HG03457 (cell line): ENCODE measurements around the gene DHX29.

Experiments
- ATAC-seq: cut with Tn5 transposase; IDR thresholded peaks from one replicate; pipeline ENCODE4 v1.9.1; 2021; ENCODE audit warnings: moderate number of reproducible peaks; ENCODE audit not compliant: unreplicated experiment

Gene DHX29

DNA sequence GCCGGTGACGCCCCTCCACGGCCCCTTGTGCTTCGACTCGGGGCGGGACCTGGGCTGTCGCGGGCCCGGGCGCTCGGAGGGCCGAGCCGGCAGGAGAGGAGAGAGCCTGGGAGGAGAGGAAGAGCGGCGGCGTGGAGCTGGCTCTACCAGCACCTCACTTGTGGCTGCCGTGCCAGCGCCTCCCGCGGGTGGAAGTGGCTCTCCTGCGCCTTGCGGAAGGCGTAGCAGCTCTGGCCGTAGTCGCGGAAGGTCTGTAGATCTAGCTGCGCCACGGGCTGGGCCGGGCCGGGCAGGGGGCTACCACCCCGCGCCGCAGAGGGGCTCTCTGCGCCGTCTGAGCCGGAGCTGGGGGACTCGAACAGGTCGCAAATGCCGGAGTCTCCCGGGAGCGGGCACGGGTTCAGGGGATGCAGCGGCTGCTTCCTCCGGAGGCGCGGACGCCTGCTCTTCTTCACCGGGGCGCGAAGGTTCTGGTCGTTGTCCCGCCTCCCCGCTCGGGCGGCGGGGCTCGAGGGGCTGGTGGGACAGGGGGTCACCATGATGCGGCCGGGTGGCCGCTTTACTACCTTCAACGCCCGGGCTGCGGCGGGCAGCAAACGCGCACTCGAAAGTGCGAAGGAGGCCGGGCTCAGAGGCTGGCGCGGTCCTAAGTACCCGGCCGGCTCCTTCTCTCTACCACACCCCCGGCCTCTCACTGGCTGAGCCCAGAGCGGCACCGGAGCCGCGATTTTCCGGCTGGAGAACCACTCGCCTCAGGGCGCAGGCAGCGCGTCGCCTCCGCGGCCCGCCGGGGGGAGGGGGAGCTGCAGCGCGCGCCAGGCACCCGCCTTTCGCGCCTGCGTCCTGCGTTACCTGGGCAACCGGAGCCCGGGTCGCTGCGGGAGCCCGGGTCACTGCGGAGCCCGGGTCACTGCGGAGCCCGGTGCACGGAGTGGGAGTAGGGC lies 74.2 kb downstream of the DHX29 start, which contains the start of gene CCNO:
Gene CCNO, minus strand, starts transcription at position 624 of the 944 bp plus-strand sequence. Its CDS starts 85 bp downstream, at position 539.
- no peak for ATAC-seq

DNA sequence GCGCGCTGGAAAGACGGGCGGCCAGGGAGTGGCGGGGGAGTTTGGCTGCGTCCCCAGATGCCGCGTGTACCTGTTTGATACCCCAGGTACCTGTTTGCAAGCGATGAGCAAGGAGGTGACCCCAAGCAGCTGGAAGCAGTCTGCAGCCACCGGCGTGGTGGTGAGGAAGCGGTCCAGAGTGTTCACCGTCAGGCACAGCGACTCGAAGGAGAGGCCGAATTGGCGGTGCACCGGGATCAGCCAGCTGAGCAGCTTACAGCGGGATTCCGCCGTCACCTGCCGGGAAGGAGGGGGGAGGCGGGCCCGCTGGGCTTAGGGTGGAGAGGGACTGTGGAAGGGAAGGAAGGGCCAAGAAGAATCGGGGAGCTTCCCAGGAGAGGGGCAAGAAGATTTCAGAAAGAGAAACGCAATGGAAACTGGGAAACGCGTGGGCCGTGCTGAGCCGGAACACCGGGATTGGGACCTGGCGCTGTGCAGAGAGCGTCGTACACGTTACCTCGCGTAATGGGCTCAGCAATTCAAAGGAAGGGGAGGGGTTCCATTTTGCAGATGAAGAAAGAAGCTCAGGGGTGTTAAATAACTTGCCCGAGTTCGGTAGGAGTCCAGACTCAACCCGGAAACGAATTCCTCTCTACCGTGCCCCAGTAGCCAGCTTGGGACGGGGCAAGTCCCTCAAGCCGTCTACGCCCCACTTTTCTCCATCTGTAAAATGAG lies 75.1 kb downstream of the DHX29 start:
- no peak for ATAC-seq

DNA sequence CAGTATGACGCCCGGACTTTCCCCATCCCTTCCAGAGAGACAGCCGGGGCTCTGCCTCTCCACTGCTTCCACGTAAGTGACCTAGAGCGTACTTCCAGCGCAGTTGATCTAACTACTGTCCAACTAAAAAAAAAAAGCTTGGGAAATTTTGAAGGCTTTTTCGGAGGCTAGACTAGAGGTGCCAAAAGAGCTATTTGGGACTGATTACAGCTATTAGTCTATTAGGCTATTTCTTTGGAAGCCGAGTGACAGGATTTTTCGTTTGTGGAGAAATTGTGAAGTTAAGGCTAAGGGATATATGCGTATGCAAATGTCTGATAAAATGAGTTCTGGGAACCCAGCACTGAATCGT lies 75.6 kb downstream of the DHX29 start:
- ATAC-seq = no peak

- no peak for ATAC-seq
These were observed 76.2 kb downstream of the DHX29 start for GRCh38 chr5:55231029-55231918.

DNA sequence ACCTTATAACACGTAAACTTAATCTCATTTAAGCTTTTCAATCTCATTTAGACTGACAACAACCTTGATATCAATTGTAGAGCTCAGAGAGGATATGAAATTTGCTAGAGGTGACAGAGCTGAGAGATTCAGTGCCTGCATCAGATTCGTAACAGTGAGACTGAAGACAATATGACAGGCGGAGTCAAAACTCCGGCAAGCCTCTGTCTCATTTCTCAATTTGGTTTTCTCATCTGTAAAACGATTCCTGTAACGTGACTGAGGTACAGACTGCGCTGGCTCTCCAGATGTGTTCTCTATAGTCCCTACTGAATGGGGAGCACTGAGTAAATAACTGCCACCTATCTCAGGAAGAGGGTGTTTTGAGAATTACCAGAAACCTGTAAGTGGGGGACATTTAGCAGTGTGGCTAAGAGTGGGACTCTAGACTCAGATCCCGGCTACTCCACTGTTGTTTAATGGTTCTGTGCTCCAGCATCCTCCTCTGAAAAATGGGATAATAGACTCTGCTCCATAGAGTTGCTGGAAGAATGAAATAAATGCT lies 77.3 kb downstream of the DHX29 start:
- no peak for ATAC-seq

GRCh38 chr5:55227664-55228430 lies 79.6 kb downstream of the DHX29 start:
- no peak for ATAC-seq

- ATAC-seq = no peak
These were observed 80.4 kb downstream of the DHX29 start, which contains the start of gene MCIDAS for GRCh38 chr5:55226934-55227663. Gene MCIDAS (minus strand): TSS chr5:55227315. CDS start chr5:55227138, 177 bp downstream.

DNA sequence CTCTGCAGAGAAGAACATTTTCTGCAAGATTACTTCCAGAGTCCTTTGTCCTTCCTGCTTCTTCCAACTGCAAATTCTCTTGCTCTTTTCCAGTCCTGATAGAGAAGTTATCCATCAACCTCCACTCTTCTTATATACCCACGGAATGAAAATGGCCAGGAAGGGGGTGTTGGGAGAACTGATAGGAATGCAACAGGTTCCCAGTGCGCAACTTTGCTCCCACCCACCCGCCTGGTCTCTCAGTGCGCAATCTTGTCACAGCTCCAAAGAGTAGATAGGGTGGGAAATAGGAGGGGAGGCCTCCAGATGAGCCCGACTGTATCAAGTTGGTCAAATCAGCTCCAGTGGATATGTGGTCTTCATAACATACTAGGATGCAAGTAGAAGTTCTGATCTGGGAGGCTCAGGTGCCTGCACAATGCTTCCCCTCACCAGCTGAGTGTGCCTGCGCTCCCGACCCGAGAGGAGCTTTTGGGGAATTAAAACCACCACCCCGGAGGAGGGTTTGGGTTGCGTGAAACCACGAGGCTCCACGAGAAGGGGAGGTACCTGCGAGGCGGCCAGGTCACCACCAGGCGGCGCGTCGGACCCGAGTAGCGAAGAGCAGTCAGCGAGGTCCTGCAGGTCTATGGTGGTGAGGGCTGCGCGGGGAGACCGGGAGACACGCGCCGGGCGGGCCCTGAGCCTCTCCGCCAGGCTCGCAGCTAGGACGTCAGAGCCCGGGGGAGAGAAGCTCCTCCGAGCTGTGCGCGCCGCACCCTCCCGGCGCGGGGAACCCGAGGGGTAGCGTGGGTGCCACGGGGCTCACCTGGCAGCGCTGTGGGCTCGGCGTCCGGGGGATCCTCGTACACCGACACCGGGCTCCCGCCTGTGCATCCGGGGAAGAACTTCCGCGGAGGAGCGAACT lies 81.2 kb downstream of the DHX29 start:
- no peak for ATAC-seq

GRCh38 chr5:55225346-55225745 lies 82.1 kb downstream of the DHX29 start:
- ATAC-seq = no peak

GRCh38 chr5:55223812-55224240 lies 83.7 kb downstream of the DHX29 start:
- ATAC-seq = no peak

GRCh38 chr5:55222985-55223811 lies 84.3 kb downstream of the DHX29 start:
- ATAC-seq = no peak

- ATAC-seq = no peak
These were observed 85.2 kb downstream of the DHX29 start for GRCh38 chr5:55222092-55222984.

DNA sequence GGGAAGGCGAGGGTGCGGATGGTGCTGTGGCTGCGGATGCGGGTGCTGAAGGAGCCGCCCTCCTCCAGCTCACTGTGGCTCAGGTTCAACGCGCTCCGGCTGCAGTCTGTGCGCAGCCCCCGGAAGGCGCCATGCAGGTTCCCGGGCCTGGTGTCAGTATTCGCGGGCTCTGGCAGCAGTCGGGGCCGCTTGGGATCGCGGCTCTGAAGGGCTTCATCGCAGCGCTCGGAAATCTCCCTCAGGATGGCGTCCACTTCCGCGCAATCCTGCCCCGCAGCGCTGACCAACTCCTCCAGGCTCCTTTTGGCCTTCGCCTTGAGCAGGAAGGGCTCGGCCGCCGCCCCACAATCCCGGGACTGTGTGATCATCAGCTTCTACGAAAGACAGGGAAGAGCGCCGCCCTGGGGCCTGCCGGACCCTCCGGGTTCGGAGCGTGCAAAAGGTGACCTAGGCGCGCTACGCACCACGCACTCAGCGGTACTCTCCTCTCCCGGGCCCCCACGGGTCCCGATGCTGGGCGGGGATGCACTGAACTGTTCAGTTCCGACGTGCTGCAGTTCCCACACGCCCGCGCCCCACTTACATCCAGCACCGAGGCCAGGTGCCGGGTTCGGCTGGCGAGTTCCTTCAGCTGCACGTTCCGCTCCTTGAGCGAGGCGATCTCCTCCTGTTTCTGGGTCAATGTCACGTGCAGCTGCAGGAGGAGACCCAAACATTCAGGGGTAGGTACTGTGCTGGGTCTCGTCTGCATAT lies 86.9 kb downstream of the DHX29 start:
- ATAC-seq = no peak

GRCh38 chr5:55219770-55220169 lies 87.7 kb downstream of the DHX29 start:
- ATAC-seq = no peak

DNA sequence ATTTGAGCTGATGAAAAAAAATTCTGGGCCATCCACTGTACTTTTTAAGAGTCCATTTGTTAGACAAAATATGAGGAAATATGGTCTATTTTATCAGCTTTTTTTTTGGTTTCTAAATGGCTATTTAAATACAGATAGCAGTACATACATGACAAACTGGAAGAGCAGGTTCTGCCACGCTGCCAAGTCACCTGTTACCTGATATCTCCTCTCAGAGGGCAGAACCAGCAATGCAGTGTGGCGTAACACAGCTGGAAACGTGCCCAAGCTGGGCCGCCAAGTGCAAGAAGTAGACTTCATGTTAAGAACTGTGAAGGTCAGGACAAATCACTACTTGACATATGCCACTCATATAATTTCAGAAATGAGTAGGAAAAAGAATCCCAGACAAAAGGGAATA lies 88.5 kb downstream of the DHX29 start:
- ATAC-seq = no peak
